D721Med (cell line): ENCODE results near the gene TMEM178B.
"Not testable (repeated sequence)": the region's sequence is repeated elsewhere in the genome, so short reads cannot be mapped to it uniquely, and the experiment has no call there.

Source experiments
- DNase-seq: peaks from one replicate; pipeline ENCODE4 v3.0.0; 2011; ENCODE audit warnings: low spot score; ENCODE audit not compliant: insufficient read length
- FAIRE-seq: peaks from 2 replicates; lab custom pipeline; 2011; peaks lifted over from hg19 to GRCh38; lab: Jason Lieb, UNC
- CTCF ChIP-seq: IDR thresholded peaks from 2 replicates; pipeline ENCODE4 v1.5.1; 2012; ENCODE audit warnings: mild to moderate bottlenecking, control low read depth; ENCODE audit not compliant: insufficient read depth; ENCODE audit errors: missing control alignments

Gene TMEM178B

GRCh38 chr7:141057788-141058187 lies 16.1 kb upstream of the TMEM178B start:
- no peak for FAIRE-seq

GRCh38 chr7:141067856-141068255 lies 6.0 kb upstream of the TMEM178B start:
- not testable (repeated sequence) for DNase-seq, FAIRE-seq

More at GRCh38 chr7:141057788-141058187, 16.1 kb upstream of the TMEM178B start:
- DNase-seq, result no peak
- no peak for TF ChIP-seq CTCF

- no peak for DNase-seq
- peak; percentile 66 for TF ChIP-seq CTCF
- FAIRE-seq, result no peak
Measured at GRCh38 chr7:141071260-141071854, 2.5 kb upstream of the TMEM178B start.

- no peak for TF ChIP-seq CTCF
- FAIRE-seq (no peak), DNase-seq (no peak)
Measured at GRCh38 chr7:141071855-141072547, 1.9 kb upstream of the TMEM178B start.

GRCh38 chr7:141072548-141073172 lies 1.2 kb upstream of the TMEM178B start:
- TF ChIP-seq CTCF, result no peak
- DNase-seq (no peak), FAIRE-seq (no peak)

DNA sequence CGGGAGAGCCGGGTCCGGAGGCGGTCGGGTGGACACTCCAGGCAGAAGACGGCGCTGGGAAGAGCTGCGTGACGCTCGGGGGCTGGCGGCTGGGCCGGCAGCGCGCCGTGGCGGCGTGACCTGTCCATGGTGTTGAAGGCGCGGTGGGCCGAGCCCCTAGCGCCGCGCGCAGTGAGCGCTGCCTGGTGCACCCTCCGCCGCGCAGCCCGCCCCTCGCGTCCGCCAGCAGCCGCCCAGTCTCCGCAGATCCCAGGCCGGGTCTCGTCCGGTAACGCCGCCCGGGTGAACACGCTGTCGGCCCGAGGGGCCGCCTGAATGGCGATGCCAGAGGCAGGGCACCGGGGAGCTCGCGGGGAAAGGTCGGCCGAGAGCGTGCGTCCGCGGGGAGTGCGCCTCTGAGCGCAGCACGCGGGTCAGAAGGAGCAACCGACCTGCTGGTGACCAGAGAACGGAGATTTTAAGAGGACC lies 657 bp upstream of the TMEM178B start:
- FAIRE-seq, result no peak
- TF ChIP-seq CTCF, result no peak
- DNase-seq, result no peak

DNA sequence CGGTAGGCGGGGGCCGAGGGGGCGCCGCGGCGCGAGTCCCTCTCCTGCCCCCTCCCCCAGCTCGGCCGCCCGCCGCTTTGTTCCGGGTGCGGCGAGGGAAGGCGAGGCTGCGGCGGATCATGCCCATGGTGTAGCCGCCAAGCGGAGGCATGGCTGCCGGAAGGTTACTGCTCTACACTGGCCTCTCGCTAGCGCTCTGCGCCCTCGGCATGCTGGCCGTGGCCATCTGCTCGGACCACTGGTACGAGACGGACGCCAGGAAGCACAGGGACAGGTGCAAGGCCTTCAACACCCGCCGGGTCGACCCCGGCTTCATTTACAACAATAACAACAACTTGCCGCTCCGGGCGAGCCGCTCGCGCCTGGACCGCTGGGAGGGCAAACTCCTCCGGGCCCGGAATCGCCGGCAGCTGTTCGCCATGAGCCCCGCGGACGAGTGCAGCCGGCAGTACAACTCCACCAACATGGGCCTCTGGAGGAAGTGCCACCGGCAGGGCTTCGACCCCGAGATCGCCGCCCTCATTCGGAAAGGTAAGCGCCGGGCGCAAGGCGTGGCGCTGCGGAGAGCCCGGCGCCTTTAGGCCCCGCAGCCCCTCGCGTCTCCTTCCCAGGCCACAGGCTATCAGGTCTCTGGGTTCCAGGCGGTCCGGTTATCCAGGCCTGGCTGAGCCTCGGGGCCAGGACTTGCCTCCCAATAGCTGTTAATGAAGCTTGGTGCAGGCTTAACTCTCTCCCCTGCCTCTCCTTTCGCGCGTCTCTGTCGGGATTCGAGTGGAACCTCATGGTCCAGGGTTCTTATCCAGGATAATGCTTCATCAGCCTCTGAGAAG lies 513 bp downstream of the TMEM178B start:
- FAIRE-seq, result no peak
- TF ChIP-seq CTCF, result no peak
- no peak for DNase-seq
